Activated CD8-positive, alpha-beta memory T cell treated with anti-CD3 and anti-CD28 coated beads, Interleukin-2, amount 10 ng/mL, durations not matched to agents 7 days and 5 days (primary cell): ENCODE results near the gene PDCD10. TPM values are rescaled to one million over a fixed set of nuclear protein-coding genes. Genes with fewer than 3 reads are reported as not detected.
A peak's percentile ranks its signal among the peaks of the same experiment; 100 is the strongest.

Experiments
- ATAC-seq: fragments of 150-1000 bp; cut with Tn5 transposase; one replicate; pipeline ENCODE4 v1.10.0; 2021; ENCODE audit warnings: moderate library complexity
- CTCF ChIA-PET: fragments of 350-600 bp; sonication (Branson Sonifier 250); formaldehyde crosslinking; loops from one replicate; lab custom pipeline; 2021; ENCODE audit warnings: antibody characterized with exemption; lab: Charles Lee
- DNase-seq: peaks from one replicate; pipeline ENCODE4 v3.0.0-alpha.2; 2020
- H3K27ac Mint-ChIP-seq: one replicate; pipeline ENCODE4 v1.8.0; 2021; ENCODE audit warnings: mild to moderate bottlenecking, mixed read lengths
- H3K27me3 Mint-ChIP-seq: one replicate; pipeline ENCODE4 v1.8.0; 2021; ENCODE audit warnings: mixed read lengths
- H3K36me3 Mint-ChIP-seq: one replicate; pipeline ENCODE4 v1.8.0; 2021; ENCODE audit warnings: mild to moderate bottlenecking, mixed read lengths
- H3K4me1 Mint-ChIP-seq: one replicate; pipeline ENCODE4 v1.8.0; 2021; ENCODE audit warnings: mixed read lengths
- H3K4me3 Mint-ChIP-seq: one replicate; pipeline ENCODE4 v1.8.0; 2021; ENCODE audit warnings: mild to moderate bottlenecking, moderate library complexity, mixed read lengths
- H3K9me3 Mint-ChIP-seq: one replicate; pipeline ENCODE4 v1.8.0; 2022; ENCODE audit warnings: low read depth, mixed read lengths
- total RNA-seq, 2 experiments: library from RNA; stranded (reverse); gene quantifications; one replicate each; pipeline ENCODE4 v1.2.3, GENCODE V29; 2021

PDCD10 gene
- total RNA-seq, 2 experiments from 2014 or later, result 54.1 to 68.8 TPM

DNA sequence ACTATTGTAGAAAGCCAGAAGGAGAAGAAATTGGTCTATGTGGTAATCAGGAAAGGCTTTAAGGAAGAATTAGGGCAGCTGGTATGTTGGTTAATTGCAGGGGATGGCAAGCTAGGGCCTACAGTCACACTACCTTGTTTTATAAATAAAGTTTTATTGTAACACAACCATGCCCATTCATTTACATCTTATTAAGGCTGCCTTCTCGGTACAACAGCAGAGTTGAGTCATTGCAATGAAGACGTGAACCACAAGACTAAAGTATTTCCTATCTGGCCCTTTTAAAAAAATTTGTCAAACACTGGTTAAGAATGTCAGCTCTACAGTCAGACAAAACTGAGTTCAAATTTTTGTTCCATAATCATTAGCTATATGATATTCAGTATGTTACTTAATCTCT is 9.1 kb upstream of the PDCD10 start:
- DNase-seq, result no peak
- no peaks in the 10 kb centered on the region for H3K36me3 Mint-ChIP-seq
- no peaks in the 10 kb centered on the region for H3K9me3 Mint-ChIP-seq
- CTCF ChIA-PET, result no interaction called here
- H3K27me3 Mint-ChIP-seq, result no peaks in the 10 kb centered on the region
- no peak overlapping the region for H3K27ac Mint-ChIP-seq
- H3K4me3 Mint-ChIP-seq, result no peak overlapping the region
- peaks cover 8% of the 10 kb centered on the region for H3K4me1 Mint-ChIP-seq
- ATAC-seq, result no peak

DNA sequence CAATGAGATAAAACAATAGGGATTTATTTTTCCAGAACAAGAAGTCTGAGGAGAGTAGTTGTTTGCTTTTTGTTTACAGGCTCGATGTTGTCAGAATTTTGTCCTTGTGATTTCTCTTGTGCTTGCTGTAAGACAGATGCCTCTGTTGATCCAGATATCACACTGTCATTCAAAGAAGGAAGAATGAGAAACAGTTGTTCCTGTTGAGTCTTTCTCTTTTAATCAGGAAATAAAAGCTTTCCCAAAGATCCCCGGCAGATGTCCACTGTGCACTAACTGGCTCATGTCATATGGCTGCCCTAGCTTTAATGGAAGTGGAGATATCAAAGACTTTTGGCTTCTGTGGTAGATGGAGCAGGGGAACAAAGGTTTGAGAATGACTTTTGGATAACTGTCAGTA is 7.6 kb upstream of the PDCD10 start:
- CTCF ChIA-PET, result no interaction called here

DNA sequence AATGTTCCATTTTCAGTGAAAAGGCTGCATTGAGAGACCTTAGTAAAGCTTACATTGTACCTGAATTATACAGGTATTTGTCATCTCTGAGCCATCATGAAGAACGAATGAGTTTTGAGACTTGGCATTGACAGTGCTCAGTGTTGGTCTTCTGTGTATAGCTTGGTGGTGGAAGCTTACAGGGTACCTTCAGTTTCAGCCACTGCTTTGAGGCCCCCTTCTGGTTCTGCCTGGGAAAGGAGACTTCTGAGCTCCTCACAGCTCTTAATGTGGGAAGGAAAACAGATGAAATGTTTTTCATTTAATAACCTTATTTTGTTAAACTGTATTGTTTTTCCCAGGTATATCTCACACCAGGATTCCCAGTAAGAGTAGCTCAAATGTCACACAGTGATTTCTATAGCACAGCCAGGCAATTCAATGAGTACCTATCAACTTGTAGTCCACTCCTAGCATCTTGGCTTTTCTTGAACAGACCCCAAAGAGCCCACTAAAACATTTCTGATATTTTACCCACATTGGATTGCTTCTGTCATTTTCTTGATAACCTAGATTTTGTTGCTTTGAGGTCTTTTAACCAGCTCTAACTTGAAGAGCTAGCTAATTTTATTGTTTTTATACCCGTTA is 6.4 kb upstream of the PDCD10 start:
- Mint-ChIP-seq H3K36me3 (no peaks in the 10 kb centered on the region), H3K4me3 (no peak overlapping the region), H3K4me1 (peaks cover 19% of the 10 kb centered on the region), H3K27ac (no peak overlapping the region), H3K27me3 (no peaks in the 10 kb centered on the region), H3K9me3 (no peaks in the 10 kb centered on the region)
- ATAC-seq (peak; percentile 92), DNase-seq (peak; percentile 57)
- CTCF ChIA-PET, result interaction anchor here (0.9 to 1.8 kb wide), 4 partner anchors 10 to 361 kb away, joined by 3 to 10 read pairs (median 4); partner anchors contain the start of gene ZBBX

More for the DNA sequence above, 7.6 kb upstream of the PDCD10 start:
- H3K4me1 Mint-ChIP-seq, result peaks cover 14% of the 10 kb centered on the region
- H3K27ac Mint-ChIP-seq, result no peak overlapping the region
- ATAC-seq, result no peak
- H3K9me3 Mint-ChIP-seq, result no peaks in the 10 kb centered on the region
- DNase-seq, result no peak
- no peaks in the 10 kb centered on the region for H3K36me3 Mint-ChIP-seq
- no peaks in the 10 kb centered on the region for H3K27me3 Mint-ChIP-seq
- no peak overlapping the region for H3K4me3 Mint-ChIP-seq

DNA sequence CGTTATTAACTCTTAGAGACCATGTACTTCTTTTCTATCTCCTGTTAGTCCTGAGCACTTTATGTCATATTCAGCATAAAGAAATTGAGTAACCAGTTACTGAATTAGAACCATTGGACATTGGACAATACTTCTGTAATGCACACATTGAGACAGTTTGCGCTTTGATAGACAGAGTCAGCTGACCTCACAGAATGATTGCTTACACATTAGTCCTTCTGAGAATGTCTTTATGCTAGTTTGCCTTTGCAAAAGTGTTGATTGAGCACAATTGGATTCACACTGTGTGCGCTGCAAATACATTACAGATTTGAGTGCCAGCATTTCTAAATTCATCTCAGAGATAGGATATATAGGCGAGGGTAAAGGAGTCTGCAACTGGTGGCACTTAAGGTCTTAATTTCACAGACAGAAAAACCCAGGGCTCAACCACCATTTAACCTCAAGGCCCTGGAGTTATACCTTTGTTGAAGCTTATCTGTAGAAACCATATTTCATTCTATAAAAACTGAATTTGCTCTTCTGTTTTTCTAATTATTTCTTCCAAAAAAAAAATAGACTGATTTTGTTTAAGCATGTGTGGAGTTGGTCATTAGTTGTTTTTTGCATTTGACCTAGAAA is 4.6 kb upstream of the PDCD10 start:
- CTCF ChIA-PET, result interaction anchor here (1.2 kb wide), 2 partner anchors 16 to 54 kb away, joined by 3 to 4 read pairs; no protein-coding TSS in a partner anchor
- peaks cover 19% of the 10 kb centered on the region for H3K4me1 Mint-ChIP-seq

DNA sequence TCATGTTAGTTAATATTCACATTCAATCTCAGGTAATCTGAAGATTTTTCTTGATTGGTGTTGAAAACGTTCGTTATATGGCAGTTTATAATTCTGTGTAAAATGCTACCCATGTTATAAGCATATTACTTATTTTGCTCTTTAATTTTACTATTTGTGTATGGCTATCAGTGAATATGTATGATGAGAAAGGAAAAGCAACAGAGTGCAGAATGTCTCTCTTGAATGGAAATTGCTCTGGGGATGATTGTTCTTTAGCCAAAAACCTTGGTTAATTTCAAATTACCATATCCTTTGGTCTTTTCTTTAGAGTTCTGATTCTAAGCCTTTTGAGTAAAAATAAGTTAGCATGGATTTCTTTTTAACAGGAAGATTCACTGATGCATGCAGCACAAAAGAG is 3.3 kb upstream of the PDCD10 start:
- Mint-ChIP-seq H3K4me1 (peaks cover 22% of the 10 kb centered on the region), H3K27me3 (no peaks in the 10 kb centered on the region), H3K9me3 (no peaks in the 10 kb centered on the region), H3K36me3 (no peaks in the 10 kb centered on the region), H3K4me3 (no peak overlapping the region), H3K27ac (no peak overlapping the region)
- CTCF ChIA-PET, result interaction anchor here (1.8 kb wide), 1 partner anchor 53 kb away, joined by 5 read pairs; no protein-coding TSS in a partner anchor
- ATAC-seq, result no peak
- no peak for DNase-seq

More for the DNA sequence above, 4.6 kb upstream of the PDCD10 start:
- ATAC-seq (no peak), DNase-seq (no peak)
- Mint-ChIP-seq H3K27me3 (no peaks in the 10 kb centered on the region), H3K27ac (no peak overlapping the region), H3K4me3 (no peak overlapping the region), H3K9me3 (no peaks in the 10 kb centered on the region), H3K36me3 (no peaks in the 10 kb centered on the region)

DNA sequence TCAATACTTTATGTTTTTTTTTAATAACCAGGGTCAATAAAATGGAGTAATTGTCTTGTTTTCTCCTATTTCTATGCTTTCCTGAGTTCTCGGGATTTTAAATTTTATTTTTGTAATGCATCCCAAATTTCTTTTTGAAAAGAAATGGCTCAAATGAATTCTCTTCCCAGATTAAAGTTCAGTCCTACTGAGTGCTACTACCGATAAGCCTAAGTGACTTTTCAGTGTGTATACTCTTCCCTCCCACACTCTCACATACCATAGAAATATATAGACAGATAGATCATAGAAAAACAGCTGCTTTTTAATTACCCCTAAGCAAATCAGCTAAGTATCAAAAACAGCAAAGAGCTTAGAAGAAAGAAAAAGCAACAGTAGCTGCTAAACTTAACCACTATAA is 2.3 kb upstream of the PDCD10 start:
- DNase-seq (no peak), ATAC-seq (no peak)
- Mint-ChIP-seq H3K27ac (no peak overlapping the region), H3K27me3 (no peaks in the 10 kb centered on the region), H3K4me1 (peaks cover 32% of the 10 kb centered on the region), H3K9me3 (no peaks in the 10 kb centered on the region), H3K4me3 (no peak overlapping the region), H3K36me3 (peaks cover 3% of the 10 kb centered on the region)
- CTCF ChIA-PET, result interaction anchor here (1.4 to 1.8 kb wide), 2 partner anchors 52 to 357 kb away, joined by 3 to 5 read pairs; partner anchors contain the start of gene ZBBX

DNA sequence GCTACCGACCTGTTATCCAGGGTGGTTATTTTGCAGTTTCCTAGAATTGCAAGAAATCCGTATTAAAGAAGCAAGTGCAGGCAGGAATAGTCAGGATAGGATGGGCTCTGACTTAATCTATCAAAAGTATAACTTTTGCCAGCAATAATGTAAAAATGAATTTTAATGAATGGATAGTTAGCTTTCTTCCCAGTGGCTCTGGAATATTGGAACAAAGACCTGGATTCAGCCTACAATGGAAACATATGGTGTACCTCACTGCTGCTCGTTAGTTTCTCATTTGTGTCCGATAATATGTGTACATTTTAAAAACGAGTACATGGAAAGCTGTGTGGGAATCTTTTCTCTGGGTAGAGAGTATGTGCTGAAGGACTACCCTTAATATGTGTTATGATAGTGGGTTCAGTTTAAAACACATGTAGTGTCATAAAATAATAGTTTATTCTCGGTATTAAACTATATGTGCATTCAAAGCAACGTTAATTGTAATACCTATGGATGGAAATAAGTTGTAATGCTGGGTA is 1.6 kb upstream of the PDCD10 start:
- H3K4me3 Mint-ChIP-seq, result no peak overlapping the region
- ATAC-seq, result no peak
- CTCF ChIA-PET, result interaction anchor here (0.6 to 1.8 kb wide), 5 partner anchors 15 to 356 kb away, joined by 3 to 5 read pairs (median 4); partner anchors contain the start of gene ZBBX
- no peaks in the 10 kb centered on the region for H3K9me3 Mint-ChIP-seq
- peaks cover 39% of the 10 kb centered on the region for H3K4me1 Mint-ChIP-seq
- no peaks in the 10 kb centered on the region for H3K27me3 Mint-ChIP-seq
- no peak overlapping the region for H3K27ac Mint-ChIP-seq
- H3K36me3 Mint-ChIP-seq, result peaks cover 6% of the 10 kb centered on the region
- DNase-seq, result no peak

DNA sequence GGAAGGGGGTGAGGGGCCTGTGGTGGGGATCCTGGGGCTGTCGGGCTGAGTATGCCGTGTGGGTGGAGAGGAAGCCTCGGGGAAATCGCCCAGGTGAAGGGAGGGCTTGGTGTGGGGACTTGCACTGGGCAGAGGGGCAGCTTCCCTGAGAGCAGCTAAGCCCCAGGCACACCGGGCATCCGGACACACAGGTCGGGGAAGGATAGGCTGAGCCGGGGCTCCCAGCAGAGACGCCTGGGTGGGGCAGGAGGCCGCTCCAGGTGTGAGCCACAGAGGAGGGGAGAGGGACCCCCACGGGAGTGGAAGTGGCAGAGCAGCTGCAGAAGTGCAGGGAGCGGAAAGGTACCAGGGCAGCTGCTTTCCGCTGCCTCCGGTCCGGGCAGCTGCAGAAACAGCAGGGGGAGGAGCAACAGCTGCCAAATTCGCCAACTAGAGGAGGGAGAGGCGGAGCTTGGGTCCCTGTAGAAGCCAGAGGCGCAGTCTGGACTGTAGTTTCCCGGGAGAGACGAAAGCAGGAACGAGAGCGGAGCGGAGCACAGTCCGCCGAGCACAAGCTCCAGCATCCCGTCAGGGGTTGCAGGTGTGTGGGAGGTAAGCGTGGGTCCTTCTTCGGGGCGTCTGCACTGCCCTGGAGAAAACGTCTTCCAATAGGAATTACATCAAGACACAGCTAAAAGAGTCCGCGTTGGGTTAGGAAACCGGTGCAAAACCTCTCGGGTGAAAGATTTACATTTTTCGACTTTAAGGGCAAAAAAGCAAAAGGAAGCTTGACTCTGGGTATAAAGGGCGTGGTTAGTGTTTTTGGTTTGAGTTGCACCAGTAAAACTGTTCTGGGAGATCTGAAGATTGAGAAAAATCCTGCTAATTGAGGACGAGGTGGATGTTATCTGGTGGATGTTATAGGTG is 794 bp upstream of the PDCD10 start, which contains the start of gene SERPINI1:
SERPINI1 (plus strand) TSS at position 489 of the 906 bp plus-strand sequence. CDS start 53,408 bp downstream, outside the sequence.
- Mint-ChIP-seq H3K4me1 (peaks cover 35% of the 10 kb centered on the region), H3K36me3 (peaks cover 6% of the 10 kb centered on the region), H3K9me3 (no peaks in the 10 kb centered on the region), H3K4me3 (no peak within 1 kb of the TSS), H3K27ac (no peak within 1 kb of the TSS), H3K27me3 (no peaks in the 10 kb centered on the region)
- DNase-seq, result peak; percentile 89
- CTCF ChIA-PET, result interaction anchor here (0.6 to 1.7 kb wide), 7 partner anchors 12 to 355 kb away, joined by 3 to 8 read pairs (median 4); partner anchors contain the start of gene ZBBX
- ATAC-seq, result peak; percentile 64

DNA sequence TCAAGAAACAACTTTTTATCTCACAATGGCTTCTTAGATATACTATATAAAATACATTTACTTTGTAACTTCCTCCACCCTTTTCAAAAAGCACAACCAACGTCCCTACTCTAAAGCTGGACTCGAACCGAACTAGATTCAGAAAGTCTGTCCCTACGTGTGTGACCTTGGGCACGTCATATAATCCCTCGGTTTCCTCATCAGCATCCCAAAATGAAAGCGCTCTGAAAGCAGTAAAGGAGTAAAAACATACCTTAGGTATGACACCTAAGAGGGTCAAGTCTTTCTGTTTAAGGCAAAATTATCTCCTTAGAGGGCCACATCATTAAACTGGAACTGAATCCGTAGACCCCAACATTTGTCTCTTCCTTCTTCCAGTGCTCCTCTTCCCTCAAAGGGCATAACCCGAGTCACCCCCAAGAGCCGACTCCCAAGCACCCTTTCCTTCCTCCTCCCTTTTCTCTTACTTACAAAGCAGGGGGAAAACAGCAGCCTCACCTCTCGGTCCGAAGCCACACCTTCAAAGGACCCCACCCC is 663 bp downstream of the PDCD10 start:
- CTCF ChIA-PET, result interaction anchor here (1.6 to 1.7 kb wide), 2 partner anchors 14 to 354 kb away, joined by 5 to 8 read pairs; partner anchors contain the start of gene ZBBX
- ATAC-seq (no peak), DNase-seq (peak; percentile 43)
- peaks cover 38% of the 10 kb centered on the region for H3K4me1 Mint-ChIP-seq
- H3K9me3 Mint-ChIP-seq, result no peaks in the 10 kb centered on the region
- H3K27ac Mint-ChIP-seq, result no peak overlapping the region
- H3K4me3 Mint-ChIP-seq, result no peak overlapping the region
- H3K27me3 Mint-ChIP-seq, result no peaks in the 10 kb centered on the region
- peaks cover 6% of the 10 kb centered on the region for H3K36me3 Mint-ChIP-seq

DNA sequence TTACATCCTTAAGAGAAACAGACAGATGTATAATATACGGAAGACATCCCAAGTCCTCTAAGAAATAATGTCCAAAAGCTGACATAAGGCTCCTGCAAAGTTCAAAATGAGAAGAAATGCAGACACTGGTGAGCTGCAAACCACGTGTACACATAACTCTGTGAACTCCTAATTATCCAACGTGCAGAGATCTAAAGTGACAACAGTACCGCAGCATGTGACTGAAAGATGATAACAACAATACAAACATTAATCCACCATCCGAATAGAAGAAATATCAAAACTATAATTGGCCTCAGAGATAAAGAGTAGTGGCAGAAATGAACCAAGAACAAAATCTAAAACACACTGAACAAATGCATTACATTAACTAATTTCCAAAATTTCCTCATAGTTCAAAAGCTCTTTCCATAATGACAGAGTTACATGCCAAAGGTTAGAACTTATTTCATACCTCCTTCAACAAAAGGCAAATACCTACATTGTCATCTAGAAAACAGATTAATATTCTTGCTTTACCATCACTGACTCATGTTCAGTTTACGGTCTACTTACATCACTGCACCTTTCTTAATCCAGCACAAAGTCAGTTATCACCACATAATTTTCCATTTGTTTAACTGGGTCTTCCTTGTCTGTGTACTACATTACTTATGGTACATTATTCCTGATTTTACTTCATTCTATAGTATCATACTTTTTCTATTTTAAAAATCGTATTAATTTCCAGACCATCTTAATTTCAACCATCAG is 2.2 kb downstream of the PDCD10 start:
- peaks cover 42% of the 10 kb centered on the region for H3K4me1 Mint-ChIP-seq
- no peak overlapping the region for H3K27ac Mint-ChIP-seq
- CTCF ChIA-PET, result no interaction called here
- ATAC-seq (no peak), DNase-seq (no peak)
- H3K27me3 Mint-ChIP-seq, result no peaks in the 10 kb centered on the region
- no peaks in the 10 kb centered on the region for H3K9me3 Mint-ChIP-seq
- peak overlapping the region; percentile 25 for H3K4me3 Mint-ChIP-seq
- H3K36me3 Mint-ChIP-seq, result peaks cover 7% of the 10 kb centered on the region

DNA sequence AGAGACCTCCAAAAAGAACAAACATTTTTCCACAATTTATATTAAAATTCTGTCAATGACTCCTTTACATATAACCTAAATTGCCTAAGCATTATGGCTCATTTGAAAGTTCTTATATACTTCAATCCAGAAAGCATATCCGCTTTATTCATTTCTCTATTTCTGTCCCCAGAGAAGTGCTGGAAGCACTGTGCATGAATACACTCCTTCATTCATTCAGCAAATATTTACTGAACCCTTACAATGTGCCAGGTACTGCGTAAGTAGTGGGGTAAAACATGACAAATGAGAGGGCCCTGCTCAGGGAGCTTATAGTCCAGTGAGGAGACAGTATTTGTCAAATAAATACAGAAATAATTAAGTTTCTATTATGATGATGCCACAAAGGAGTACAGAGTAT is 3.3 kb downstream of the PDCD10 start:
- ATAC-seq, result no peak
- Mint-ChIP-seq H3K27me3 (no peaks in the 10 kb centered on the region), H3K27ac (no peak overlapping the region), H3K9me3 (no peaks in the 10 kb centered on the region), H3K36me3 (peaks cover 7% of the 10 kb centered on the region), H3K4me3 (no peak overlapping the region), H3K4me1 (peaks cover 43% of the 10 kb centered on the region)
- no peak for DNase-seq
- CTCF ChIA-PET, result no interaction called here

DNA sequence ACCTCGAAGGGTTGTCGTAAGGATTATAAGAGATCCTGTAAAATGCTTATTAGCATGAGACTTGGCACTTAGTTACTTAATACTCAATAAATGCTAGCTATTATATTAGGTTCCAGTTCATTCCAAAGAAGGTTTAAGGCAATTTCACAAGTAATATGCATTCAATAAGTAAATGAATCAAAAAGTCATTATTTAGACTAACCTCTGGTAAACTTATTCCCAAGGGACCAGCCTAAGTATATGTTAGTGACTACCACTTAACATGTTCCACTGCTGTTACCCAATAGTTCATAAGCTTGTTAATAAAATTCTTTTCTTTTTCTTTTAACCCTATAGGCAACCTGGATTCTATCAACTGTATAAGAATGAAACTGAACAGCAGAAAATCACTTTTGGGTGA is 5.1 kb downstream of the PDCD10 start:
- ATAC-seq (no peak), DNase-seq (no peak)
- Mint-ChIP-seq H3K27me3 (no peaks in the 10 kb centered on the region), H3K9me3 (no peaks in the 10 kb centered on the region), H3K27ac (no peak overlapping the region), H3K36me3 (peaks cover 11% of the 10 kb centered on the region), H3K4me1 (peaks cover 43% of the 10 kb centered on the region), H3K4me3 (no peak overlapping the region)
- CTCF ChIA-PET, result no interaction called here
